Measurements from ENCODE around the gene SEMA3F.
"Not testable (repeated sequence)": the region's sequence is repeated elsewhere in the genome, so short reads cannot be mapped to it uniquely, and the experiment has no call there.

SEMA3F gene

DNA sequence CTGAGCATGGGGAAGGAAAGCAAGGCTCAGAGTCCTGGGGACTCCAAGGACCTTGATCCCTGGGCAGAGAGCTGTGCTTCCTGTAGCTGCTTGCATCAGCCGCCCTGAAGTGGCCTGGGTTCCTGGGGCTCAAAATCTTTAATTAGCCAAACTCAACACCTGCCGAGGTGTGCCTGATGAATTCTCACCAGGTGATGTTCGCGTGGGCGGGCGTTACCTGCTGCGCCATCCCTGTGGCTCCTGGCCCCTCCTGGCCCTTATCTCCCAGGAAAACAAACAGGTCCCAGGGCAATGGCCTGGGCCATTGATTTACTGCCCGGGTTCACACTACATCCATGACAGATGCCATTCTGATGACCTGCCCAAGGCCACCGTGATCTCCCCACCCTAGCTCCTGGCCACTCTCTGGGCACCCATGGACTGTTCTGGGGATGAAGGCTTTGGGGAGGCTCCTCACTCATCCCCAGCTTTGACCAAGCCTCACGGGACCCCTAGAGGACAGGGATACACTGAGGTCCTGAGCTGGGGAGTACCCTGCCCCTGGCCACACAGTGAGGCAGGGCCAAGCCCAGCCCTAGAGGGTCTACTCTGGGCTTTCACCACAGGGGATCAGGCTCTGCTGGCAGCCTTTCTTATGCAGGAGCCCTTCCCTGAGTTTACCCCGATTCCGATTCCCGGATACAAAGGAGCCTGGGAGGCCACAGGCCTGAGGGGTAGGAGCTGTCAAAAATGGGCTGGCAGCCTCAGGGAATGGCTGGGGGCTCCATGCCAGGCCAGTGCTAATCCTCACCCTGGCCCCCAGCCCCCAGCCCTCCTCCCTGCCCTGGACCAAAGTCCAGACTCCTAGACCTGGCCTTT is 55.6 kb downstream of the SEMA3F start:
- DNase-seq (ENCODE audit: low read depth in 2 of 2, low spot score in 1 of 2): no peak

DNA sequence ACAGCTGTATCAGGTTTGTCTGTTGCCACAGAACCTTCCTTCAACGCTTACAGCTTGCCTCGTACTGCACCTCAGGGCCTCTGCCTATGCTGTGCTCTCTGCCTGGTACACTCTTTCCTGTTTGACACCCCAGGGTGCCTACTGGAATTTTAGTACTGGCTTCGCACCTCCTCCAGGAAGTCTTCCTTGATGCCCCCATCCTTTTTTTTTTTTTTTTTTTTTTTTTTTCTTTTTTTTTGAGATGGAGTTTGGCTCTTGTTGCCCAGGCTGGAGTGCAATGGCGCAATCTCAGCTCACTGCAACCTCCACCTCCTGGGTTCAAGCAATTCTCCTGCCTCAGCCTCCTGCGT is 56.2 kb downstream of the SEMA3F start:
- DNase-seq (ENCODE audit: low read depth in 2 of 2, low spot score in 1 of 2): not testable (repeated sequence)

DNA sequence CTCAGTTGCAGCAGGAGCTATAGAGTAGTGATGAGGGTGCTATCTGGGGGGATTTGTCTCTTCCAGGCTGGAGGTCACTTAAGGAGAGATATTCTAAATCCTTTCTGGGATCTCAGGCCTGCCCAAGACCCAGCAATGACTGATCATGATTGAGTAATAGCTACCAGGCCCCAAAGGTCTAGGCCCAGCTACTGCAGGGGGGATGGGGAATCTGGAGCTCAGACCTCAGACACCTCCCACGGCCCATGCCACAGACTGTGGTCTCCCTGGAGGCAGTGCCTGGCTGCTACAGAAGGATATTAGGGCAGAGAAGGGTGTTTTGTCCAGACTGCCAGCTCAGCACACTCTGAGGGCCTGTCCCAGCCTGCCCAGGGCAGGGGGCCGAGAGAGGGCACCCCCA is 56.8 kb downstream of the SEMA3F start:
- DNase-seq (ENCODE audit: low read depth in 2 of 2, low spot score in 1 of 2): no peak

- DNase-seq (ENCODE audit: low read depth in 2 of 2, low spot score in 1 of 2): no peak
These were observed 57.4 kb downstream of the SEMA3F start for GRCh38 chr3:50212502-50212901.

DNA sequence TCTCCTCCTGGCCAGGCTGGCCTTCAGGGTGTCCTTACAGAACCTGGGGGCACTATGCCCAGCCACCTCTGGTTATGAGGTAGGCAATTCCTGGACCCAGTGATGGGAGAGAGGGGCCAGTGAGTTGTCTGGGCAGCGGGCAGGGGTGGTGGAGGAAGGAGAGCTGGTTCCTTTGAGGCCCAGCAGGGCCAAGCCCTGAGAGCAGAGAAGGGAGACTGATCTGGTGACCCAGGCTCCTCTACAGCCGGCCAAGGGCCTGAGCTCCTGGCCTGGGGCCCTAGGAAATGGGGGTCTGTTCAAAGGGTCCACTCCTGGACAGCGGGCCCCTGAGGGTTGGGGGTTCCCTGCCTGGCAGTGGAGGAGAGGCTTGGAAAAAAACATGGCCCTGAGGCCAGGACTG is 57.8 kb downstream of the SEMA3F start:
- no peak for DNase-seq (ENCODE audit: low read depth in 2 of 2, low spot score in 1 of 2)

- no peak for DNase-seq (ENCODE audit: low read depth in 2 of 2, low spot score in 1 of 2)
These were observed 58.2 kb downstream of the SEMA3F start for GRCh38 chr3:50213373-50213772.

DNA sequence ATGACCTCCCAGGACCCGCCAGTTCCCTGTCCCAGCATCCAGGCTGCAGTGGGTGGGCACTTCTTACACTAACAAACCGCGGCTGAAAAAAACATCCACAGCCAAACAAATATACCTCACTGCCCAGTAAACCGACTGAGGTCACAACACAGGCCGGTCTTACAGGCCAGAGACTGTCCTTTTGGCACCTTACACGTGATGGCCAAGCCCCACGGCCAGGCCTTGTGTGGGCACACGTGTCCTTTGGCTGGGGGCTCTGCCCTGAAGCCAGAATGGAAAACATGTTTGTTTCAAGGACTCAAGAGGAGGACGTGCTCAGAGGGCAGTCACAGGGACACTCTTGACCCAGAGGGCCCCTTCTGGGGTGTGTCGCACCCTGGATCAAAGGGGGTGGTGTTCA is 59.7 kb downstream of the SEMA3F start:
- no peak for DNase-seq (ENCODE audit: low read depth in 2 of 2, low spot score in 1 of 2)

DNA sequence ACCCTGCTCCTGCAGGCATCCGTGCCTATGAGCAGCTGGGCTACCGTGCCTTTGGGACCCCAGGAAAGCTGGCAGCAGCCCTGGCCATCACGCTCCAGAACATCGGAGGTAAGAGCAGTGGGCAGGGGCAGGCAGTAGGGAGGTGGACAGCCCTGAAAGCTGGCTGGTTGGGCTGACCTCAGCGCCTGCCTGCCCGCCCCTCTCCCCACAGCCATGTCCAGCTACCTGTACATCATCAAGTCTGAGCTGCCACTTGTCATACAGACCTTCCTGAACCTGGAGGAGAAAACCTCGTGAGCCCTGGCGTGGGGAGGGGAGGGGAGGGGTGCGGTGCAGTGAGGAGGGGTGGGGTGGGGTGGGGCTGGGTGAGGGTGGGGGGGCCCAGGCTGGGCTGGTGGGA is 60.4 kb downstream of the SEMA3F start:
- no peak for DNase-seq (ENCODE audit: low read depth in 2 of 2, low spot score in 1 of 2)

GRCh38 chr3:50217681-50218080 is 62.6 kb downstream of the SEMA3F start:
- DNase-seq (ENCODE audit: low read depth in 2 of 2, low spot score in 1 of 2): no peak

DNA sequence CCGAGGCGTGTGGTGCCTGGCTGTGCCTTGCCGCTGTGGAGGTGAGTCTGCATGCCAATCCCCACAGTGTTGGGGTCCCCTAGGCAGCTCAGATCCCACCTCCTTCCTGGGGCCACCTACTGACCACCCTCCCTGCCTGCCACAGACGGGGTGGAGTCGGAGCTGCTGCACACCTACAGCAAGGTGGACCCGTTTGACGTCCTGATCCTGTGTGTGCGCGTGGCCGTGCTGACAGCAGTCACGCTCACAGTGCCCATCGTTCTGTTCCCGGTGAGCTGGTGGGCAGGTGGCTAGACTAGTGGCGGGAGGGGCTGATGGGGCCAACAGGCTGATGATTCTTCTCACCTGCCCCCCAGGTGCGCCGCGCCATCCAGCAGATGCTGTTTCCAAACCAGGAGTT is 63.3 kb downstream of the SEMA3F start:
- DNase-seq (ENCODE audit: low read depth in 2 of 2, low spot score in 1 of 2): no peak

DNA sequence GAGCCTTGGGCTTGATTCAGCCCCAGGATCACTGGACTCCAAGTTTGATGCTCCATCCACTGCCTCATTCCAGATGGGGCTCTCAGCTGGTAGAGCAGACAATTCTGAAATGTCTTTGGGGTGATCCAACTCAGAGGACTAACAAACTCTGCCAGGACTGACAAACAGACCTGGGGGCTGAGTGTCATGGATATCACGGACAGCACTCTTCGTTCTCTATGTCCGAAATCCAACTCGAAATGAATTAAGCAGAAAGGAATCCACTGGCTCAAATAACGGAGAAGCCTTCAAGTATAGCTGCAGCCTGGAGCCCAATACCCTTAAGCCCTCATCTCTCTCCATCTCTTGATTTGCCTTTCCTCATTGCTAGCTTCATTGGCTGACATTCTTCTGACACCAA is 64.2 kb downstream of the SEMA3F start:
- no peak for DNase-seq (ENCODE audit: low read depth in 2 of 2, low spot score in 1 of 2)

DNA sequence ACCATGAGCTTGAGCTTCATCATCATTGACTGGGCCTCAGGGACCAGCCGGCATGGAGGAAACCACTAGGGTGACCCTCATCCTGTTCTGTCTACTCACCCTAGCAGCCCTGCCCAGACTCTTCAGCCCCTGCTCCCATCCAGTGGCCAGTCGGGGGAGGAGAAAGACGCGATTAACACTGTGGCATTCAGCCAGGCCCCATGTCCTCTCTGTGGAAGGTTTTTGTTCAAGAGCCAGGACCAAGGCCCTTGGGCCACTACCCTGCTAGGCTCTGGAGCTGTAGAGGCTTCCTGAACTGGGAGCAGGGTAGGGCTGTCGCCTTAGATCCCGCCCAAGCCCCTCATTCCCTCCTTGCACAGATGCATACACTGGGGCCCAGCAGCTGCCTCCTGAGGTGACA is 65.0 kb downstream of the SEMA3F start:
- DNase-seq (ENCODE audit: low read depth in 2 of 2, low spot score in 1 of 2): no peak

GRCh38 chr3:50221051-50221410 is 65.9 kb downstream of the SEMA3F start:
- DNase-seq (ENCODE audit: low read depth in 2 of 2, low spot score in 1 of 2): no peak

DNA sequence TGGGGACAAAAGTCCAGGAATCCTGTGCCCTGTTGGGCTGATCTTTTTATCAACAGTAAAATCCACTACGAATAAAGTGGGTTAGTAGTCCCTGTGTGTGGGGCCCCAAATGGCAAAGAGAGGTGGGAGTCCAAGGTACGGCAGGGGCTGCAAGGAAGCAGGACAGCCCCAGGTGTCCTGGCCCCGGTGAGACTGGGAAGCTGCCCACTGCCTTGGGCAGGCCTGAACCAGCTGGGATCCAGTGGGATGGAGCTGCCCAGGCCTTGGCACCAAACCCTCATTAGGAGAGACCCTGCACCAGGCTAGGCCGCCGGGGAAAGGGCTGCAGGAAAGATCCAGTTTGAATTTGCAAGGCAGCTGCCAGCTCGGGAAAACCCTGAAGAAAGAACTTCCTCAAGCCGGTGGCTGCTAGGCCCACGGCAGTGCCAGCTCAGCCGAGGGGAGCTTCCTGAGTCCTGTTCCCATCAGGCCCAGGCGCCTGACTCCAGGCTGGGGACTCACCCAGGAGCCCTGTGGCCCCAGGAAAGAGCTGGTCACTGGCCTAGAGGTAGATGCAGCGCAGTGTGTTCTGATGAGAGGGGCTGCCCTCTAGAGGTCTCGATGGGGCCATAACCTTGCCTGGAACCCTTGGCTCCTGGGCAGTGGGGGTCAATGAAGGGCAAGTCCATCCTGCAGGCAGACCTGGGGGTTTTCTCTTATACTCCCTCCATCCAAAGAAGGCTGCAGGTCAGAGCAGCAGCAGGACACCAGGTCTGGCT is 66.5 kb downstream of the SEMA3F start:
- DNase-seq (ENCODE audit: low read depth in 2 of 2, low spot score in 1 of 2): no peak

DNA sequence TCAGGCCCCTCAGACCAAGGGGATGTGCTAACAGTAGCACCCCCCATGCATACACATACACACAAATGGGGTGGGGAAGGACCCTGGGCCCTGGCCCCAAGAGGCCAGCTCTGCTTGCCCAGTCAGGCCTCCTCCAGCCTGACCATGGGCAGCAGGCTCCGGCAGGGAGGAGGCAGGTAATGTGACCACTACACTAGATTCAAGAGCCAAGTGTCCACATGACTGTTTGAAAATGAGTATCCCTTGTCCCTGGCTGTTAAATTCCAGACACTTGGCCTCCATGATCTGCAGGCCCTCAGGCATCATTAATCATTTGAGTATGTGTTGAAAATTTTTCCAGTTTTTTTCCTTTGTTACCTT is 67.0 kb downstream of the SEMA3F start:
- DNase-seq (ENCODE audit: low read depth in 2 of 2, low spot score in 1 of 2): no peak

DNA sequence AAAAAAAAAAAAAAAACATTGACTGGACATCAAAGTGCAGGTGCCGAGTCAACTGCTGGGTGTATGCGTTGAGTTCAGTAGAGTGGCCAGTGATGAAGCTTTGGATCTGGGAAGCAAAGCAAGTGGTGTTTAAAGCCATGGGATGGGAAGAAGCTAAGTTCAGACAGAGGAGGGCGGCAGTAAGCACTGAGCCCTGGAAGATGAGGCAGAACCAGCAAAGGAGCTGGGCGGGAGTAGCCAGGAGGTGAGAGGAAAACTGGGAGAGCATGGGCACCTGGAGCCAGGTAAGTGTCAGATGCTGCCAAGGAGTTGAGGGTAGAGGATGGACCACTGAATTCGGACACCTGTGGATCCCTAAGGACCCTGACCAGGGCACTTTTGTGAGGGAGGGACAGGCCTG is 69.5 kb downstream of the SEMA3F start:
- DNase-seq (ENCODE audit: low read depth in 2 of 2, low spot score in 1 of 2): no peak

DNA sequence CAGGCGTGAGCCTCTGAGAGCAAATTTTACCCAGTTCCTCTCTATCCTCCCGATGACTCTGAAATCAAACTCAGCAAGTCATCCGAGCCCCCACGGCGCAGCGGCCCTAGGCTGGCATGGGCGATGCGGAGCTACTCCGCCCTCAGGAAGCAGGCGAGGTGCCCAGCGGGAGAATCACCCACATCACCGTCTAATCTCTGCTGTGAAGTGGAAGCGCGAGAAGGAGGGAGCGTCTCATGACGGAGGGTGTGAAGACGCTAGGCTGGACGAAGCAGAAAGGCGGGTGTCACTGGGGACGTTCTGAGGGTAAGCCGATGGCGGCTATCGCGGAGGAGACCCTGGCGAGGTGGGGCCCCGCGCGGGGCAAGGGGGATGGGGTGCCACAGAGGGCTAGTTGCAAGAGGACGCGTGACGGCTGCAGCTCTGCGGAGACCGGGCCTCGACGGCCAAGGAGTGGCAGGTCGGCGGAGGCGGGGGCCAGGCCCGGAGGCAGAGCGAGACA is 71.8 kb downstream of the SEMA3F start:
- DNase-seq (ENCODE audit: low read depth in 2 of 2, low spot score in 1 of 2): no peak

DNA sequence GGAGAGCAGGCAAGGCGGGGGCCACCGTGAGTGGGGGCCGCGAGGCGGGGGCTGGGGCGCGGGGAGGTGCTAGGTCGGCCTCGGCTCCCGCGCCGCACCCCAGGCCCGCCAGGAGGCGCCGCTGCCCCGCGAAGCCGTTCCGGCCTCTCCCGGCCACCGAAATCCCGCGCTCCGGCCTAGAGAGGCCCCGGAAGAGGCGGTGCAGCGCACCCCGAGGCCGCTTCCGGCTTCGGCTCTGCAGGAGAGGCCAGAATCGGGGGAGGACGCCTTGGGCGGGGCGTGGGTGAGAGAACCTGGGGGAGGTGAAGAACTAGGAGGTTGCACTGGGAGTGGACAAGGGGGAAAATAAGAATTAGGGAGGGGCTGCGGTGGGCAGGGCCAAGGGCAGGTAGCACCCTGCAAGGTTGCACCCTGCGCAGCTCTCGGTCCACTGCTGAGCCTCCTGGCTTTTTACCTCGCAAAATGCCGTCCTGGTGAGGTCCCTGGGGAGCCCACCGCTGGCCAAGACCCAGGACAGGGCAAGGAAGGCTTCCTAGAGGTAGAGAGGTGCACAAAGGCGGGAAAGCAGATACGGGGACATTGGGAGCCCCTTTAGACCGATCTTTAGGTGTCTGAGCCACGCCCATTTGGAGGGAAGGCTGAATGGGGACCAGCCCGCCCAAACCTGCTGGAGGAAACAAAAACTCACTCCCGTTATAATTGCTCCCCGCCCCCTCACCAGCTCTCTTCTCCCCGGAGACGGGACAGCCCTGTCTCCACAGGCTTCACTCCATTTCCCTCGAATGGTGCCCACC is 72.5 kb downstream of the SEMA3F start:
- DNase-seq (ENCODE audit: low read depth in 2 of 2, low spot score in 1 of 2): peak; percentile 74 to 85

GRCh38 chr3:50228184-50228763 is 73.2 kb downstream of the SEMA3F start:
- DNase-seq (ENCODE audit: low read depth in 2 of 2, low spot score in 1 of 2): not testable (repeated sequence)

- no peak for DNase-seq (ENCODE audit: low read depth in 2 of 2, low spot score in 1 of 2)
These were observed 74.4 kb downstream of the SEMA3F start for GRCh38 chr3:50229490-50229889.

GRCh38 chr3:50230104-50230793 is 75.1 kb downstream of the SEMA3F start:
- no peak for DNase-seq (ENCODE audit: low read depth in 2 of 2, low spot score in 1 of 2)

Data from stimulated activated CD8-positive, alpha-beta memory T cell treated with anti-CD3 and anti-CD28 coated beads, Interleukin-4, amount 100 ng/mL, for 1 hour (primary cell).